PC-9 (cell line): ENCODE data around the gene CDC5L. TPM values are rescaled to one million over a fixed set of nuclear protein-coding genes. Genes with fewer than 3 reads are reported as not detected.
A peak's percentile ranks its signal among the peaks of the same experiment; 100 is the strongest.

Experiments used
- BruUV-seq: library from RNA; stranded (reverse); fragments of 400-500 nt; replicated peaks from 2 replicates; lab custom pipeline; 2021; lab: Mats Ljungman, UMichigan
- CTCF ChIA-PET: fragments of 300-600 bp; sonication (Branson Sonifier 250); formaldehyde crosslinking; loops from one replicate; lab custom pipeline; 2022; ENCODE audit warnings: antibody characterized with exemption; lab: Charles Lee
- POLR2A ChIA-PET: fragments of 300-600 bp; sonication (Branson Sonifier 250); formaldehyde crosslinking; loops from one replicate; lab custom pipeline; 2022; ENCODE audit warnings: antibody characterized with exemption; ENCODE audit not compliant: unreplicated experiment; lab: Charles Lee
- DNase-seq, 2 experiments: peaks; one replicate each; pipeline versions ENCODE4 v3.0.0 to v3.0.0-alpha.2; 2015 to 2022; ENCODE audit warnings: mixed read lengths in 1 of 2
- H2AFZ ChIP-seq: fragments of 200-600 bp; sonication (generic); 2 replicates; pipeline ENCODE4 v1.8.1; 2017; ENCODE audit warnings: antibody characterized with exemption
- H3F3A ChIP-seq: fragments of 200-600 bp; sonication (generic); 2 replicates; pipeline ENCODE4 v1.8.1; 2017; ENCODE audit warnings: antibody characterized with exemption, mild to moderate bottlenecking, low read depth; ENCODE audit not compliant: insufficient read depth
- H3K27ac ChIP-seq: fragments of 200-600 bp; sonication (generic); 2 replicates; pipeline ENCODE4 v1.6.1; 2016; ENCODE audit warnings: mixed run types
- H3K27me3 ChIP-seq: fragments of 200-600 bp; sonication (generic); 2 replicates; pipeline ENCODE4 v1.6.1; 2016; ENCODE audit warnings: low read depth, mixed run types; ENCODE audit not compliant: insufficient read depth
- H3K36me3 ChIP-seq: fragments of 200-600 bp; sonication (generic); 2 replicates; pipeline ENCODE4 v1.6.1; 2016; ENCODE audit warnings: low read depth, mixed run types
- H3K4me1 ChIP-seq: fragments of 200-600 bp; sonication (generic); replicated peaks from 2 replicates; pipeline ENCODE4 v1.6.1; 2016; ENCODE audit warnings: mixed run types; ENCODE audit not compliant: insufficient read depth
- H3K4me2 ChIP-seq: fragments of 200-600 bp; sonication (generic); 2 replicates; pipeline ENCODE4 v1.6.1; 2017; ENCODE audit warnings: mixed run types
- H3K4me3 ChIP-seq: fragments of 200-600 bp; sonication (generic); 2 replicates; pipeline ENCODE4 v1.6.1; 2016; ENCODE audit warnings: mixed run types
- H3K79me2 ChIP-seq: fragments of 200-600 bp; sonication (generic); 2 replicates; pipeline ENCODE4 v1.6.1; 2017; ENCODE audit warnings: low read depth, mixed run types
- H3K9me2 ChIP-seq: fragments of 200-600 bp; sonication (generic); 2 replicates; pipeline ENCODE4 v1.8.1; 2017; ENCODE audit warnings: mild to moderate bottlenecking; ENCODE audit not compliant: insufficient read depth
- H3K9me3 ChIP-seq: fragments of 200-600 bp; sonication (generic); 2 replicates; pipeline ENCODE4 v1.8.1; 2016; ENCODE audit warnings: low read depth; ENCODE audit not compliant: insufficient read depth
- H4K20me1 ChIP-seq: fragments of 200-600 bp; sonication (generic); 2 replicates; pipeline ENCODE4 v1.8.1; 2017; ENCODE audit not compliant: insufficient read depth
- CTCF ChIP-seq: fragments of 200-600 bp; sonication (generic); conservative IDR thresholded peaks from 2 replicates; pipeline ENCODE4 v1.6.1; 2017; ENCODE audit warnings: mixed run types, antibody characterized with exemption, mild to moderate bottlenecking, moderate library complexity
- EZH2 ChIP-seq: fragments of 200-600 bp; sonication (generic); IDR thresholded peaks from 2 replicates; pipeline ENCODE4 v1.8.0; 2017; ENCODE audit warnings: antibody characterized with exemption, low read depth
- intact Hi-C: fragments of 100-400 bp; cut with micrococcal nuclease; formaldehyde crosslinking; loops from one replicate; pipeline ENCODE4 v1.10.0; 2022; ENCODE audit not compliant: unreplicated experiment
- total RNA-seq: library from RNA; stranded (reverse); gene quantifications from 2 replicates; pipeline ENCODE4 v1.2.3, GENCODE V29; 2021

Gene CDC5L
- total RNA-seq, 1 experiment from 2014 or later: 24.0 TPM

- Histone ChIP-seq H3K4me2 (peak overlapping the region; percentile 88), H3K27ac (peak overlapping the region; percentile 64), H2AFZ (peak overlapping the region; percentile 85), H3K9me2 (no peaks in the 10 kb centered on the region), H4K20me1 (peaks cover 19% of the 10 kb centered on the region), H3K4me1 (peaks cover 20% of the 10 kb centered on the region), H3K27me3 (peaks cover 9% of the 10 kb centered on the region), H3K4me3 (peak overlapping the region; percentile 58), H3K36me3 (no peaks in the 10 kb centered on the region), H3F3A (no peaks in the 10 kb centered on the region), H3K9me3 (no peaks in the 10 kb centered on the region), H3K79me2 (peaks cover 38% of the 10 kb centered on the region)
- intact Hi-C loops: loop anchor here (5.0 kb wide), 1 partner anchor 120 kb away; the partner anchor contains the start of gene NFKBIE
- BruUV-seq: TSS peak; percentile 92
- peak; percentile 5 to 48 for DNase-seq
- no peak for TF ChIP-seq CTCF
- no peak for TF ChIP-seq EZH2
- ChIA-PET CTCF (interaction anchor here (0.6 to 1.1 kb wide), 2 partner anchors 70 to 149 kb away, joined by 3 to 4 read pairs; no protein-coding TSS in a partner anchor), POLR2A (interaction anchor here (0.5 to 0.8 kb wide), 6 partner anchors 19 to 881 kb away, joined by 3 to 9 read pairs (median 4); no protein-coding TSS in a partner anchor)
These were observed 569 bp upstream of the CDC5L start for GRCh38 chr6:44386929-44387345.

GRCh38 chr6:44388135-44388487 is 605 bp downstream of the CDC5L start:
- Histone ChIP-seq H3K27me3 (0 out of 2 replicates have a peak, but pooled peaks cover 2% of the 10 kb centered on the region), H2AFZ (0 out of 2 replicates have a peak overlapping the region, but pooled peaks have one; percentile 58), H4K20me1 (peaks cover 28% of the 10 kb centered on the region), H3K4me2 (peak overlapping the region; percentile 88), H3K27ac (no peak overlapping the region), H3K79me2 (peaks cover 40% of the 10 kb centered on the region), H3K4me3 (peak overlapping the region; percentile 58), H3K9me2 (no peaks in the 10 kb centered on the region), H3K9me3 (no peaks in the 10 kb centered on the region), H3F3A (no peaks in the 10 kb centered on the region), H3K36me3 (peaks cover 6% of the 10 kb centered on the region; the same call in 1 of the 2 replicates), H3K4me1 (peaks cover 20% of the 10 kb centered on the region)
- POLR2A ChIA-PET: interaction anchor here (0.5 to 0.9 kb wide), 3 partner anchors 10 to 92 kb away, joined by 3 to 4 read pairs (median 4); partner anchors contain the start of gene AARS2
- TF ChIP-seq CTCF: no peak
- TF ChIP-seq EZH2: no peak
- intact Hi-C loops: loop anchor here (5.0 kb wide), 1 partner anchor 121 kb away; the partner anchor contains the start of gene NFKBIE
- CTCF ChIA-PET: interaction anchor here (0.7 to 1.1 kb wide), 2 partner anchors 47 to 69 kb away, joined by 4 to 5 read pairs; no protein-coding TSS in a partner anchor
- BruUV-seq: no TSS peak
- DNase-seq: no peak

- Histone ChIP-seq H3K4me1 (peaks cover 20% of the 10 kb centered on the region), H3K79me2 (peaks cover 40% of the 10 kb centered on the region), H3K27me3 (no peaks in the 10 kb centered on the region), H3K9me3 (no peaks in the 10 kb centered on the region), H3K9me2 (no peaks in the 10 kb centered on the region), H3K4me2 (peak overlapping the region; percentile 88), H3K4me3 (peak overlapping the region; percentile 58), H2AFZ (no peak overlapping the region), H3K36me3 (peaks cover 13% of the 10 kb centered on the region), H3F3A (no peaks in the 10 kb centered on the region), H4K20me1 (peaks cover 28% of the 10 kb centered on the region), H3K27ac (no peak overlapping the region)
- intact Hi-C loops: loop anchor here (5.0 kb wide), 1 partner anchor 122 kb away; the partner anchor contains the start of gene NFKBIE
- CTCF ChIA-PET: no interaction called here
- no peak for DNase-seq
- POLR2A ChIA-PET: no interaction called here
- no peak for TF ChIP-seq CTCF
- TF ChIP-seq EZH2: no peak
- BruUV-seq: no TSS peak
These were observed 1.4 kb downstream of the CDC5L start for GRCh38 chr6:44388887-44389286.
